GM19328 (cell line): ENCODE results near the gene ADAMTS19.
A peak's percentile ranks its signal among the peaks of the same experiment; 100 is the strongest.

Experiments used
- ATAC-seq: cut with Tn5 transposase; IDR thresholded peaks from one replicate; pipeline ENCODE4 v1.9.1; 2021; ENCODE audit warnings: mild to moderate bottlenecking, moderate library complexity; ENCODE audit not compliant: unreplicated experiment

ADAMTS19 gene

DNA sequence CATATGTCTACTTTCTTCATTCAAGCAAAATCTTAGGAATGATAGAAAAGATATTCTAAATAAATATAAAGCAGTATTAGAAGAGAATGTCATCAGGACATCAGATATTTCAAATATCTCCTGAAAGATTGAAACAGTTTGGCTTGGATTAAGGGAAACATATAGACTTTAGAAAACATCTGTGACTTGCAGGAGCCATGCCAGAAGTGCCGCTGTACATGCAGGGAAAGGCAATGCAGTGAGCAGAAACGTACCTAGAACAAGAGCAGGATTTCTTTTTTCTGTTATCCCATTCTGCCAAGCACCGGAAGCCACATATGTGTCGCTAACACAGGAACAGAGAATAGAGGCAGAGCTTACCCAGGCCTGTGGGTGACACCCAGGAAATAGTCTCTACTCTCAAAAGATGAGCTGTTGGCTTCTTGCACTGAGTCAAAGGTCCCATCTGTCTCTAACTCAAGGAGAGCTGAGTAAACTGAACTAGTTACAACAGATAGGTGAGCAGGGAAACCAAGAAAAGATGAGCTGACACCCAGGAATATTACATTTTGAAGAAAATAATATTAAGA lies 5.8 kb downstream of the ADAMTS19 start:
- ATAC-seq = no peak

DNA sequence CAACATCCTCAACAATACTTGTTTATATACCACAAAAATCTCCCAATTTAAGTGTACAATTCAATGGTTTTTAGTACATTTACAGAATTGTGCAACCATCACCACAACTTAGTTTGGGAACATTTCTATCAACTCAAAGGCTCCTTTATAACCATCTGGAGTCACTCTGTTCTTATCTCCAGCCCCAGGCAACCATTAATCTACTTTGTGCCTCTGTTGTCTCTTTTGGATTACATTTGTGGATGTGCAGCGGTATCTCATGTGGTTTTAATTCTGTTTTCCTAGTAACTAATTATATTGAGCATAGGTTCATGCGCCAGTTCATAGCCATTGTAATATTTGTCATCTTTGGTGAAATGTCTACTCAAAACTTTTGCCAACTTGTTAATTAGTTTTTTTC lies 14.4 kb downstream of the ADAMTS19 start:
- no peak for ATAC-seq

DNA sequence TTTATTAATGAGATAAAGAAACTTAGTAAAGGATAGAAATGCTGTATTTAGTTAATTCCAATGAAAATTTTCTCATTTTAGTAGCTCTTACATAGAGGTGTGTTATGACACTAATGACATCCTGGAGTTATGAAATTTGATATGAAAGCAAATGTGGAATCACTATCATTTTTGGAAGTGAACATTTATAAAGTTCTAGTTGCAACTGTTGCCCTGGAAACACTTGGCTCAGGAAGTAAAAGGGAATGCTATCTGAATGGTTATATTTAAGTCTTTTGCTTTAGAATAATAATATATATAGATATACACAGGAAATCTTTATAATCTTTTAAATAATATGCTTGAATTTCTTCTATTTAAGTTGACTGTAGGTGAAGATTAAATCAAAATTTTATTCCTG lies 16.7 kb downstream of the ADAMTS19 start:
- no peak for ATAC-seq

DNA sequence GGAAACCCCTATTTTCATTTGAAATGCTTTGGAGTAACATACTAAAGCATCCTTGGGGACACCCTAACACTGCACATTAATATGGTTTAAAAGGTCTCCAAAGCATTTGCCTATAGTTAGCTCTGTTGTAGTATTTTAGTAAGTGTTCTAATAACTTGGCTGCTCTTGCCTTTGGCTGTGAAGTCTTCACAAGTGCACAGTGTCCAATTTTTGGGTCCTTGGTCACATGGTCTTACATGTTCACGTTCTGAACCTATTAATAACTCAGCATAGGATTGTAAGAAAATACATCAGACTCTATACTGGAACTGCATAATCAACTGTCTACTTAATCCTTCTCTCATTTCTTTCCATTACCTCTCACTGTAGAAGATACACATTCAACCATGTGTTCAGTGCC lies 17.4 kb downstream of the ADAMTS19 start:
- ATAC-seq = no peak

DNA sequence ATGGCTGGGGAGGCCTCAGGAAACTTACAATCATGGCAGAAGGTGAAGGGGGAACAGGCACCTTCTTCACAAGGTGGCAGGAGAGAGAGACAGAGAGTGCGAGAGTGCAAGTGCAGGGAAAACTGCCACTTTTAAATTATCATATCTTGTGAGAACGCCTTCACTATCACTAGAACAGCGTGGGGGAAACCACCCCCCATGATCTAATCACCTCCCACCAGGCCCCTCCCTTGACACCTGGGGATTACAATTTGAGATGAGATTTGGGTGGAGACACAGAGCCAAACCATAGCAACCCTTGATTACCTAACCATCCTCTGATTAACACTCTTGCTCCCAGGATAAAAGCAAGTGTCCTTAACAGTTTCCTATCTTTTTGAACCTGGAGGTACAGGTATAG lies 21.1 kb downstream of the ADAMTS19 start:
- ATAC-seq = no peak

DNA sequence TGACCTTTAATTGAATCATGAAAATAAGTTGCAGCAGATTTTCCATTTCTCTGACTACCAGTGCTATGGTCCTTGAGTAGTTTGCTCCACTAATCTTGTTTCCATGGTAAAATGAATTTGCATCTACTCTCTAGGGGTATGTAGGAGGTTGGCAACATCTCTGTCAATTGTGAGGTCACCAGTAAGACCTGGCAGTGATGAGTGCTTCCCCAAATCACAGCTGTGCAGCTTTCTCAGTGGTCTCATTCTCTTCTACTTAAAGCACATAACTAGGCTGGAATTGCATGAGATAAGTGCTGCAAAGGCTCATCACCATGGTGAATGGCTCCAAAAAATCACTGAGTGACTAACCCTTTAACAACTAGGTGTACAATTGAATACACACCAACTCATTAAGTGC lies 36.3 kb downstream of the ADAMTS19 start:
- ATAC-seq = no peak

DNA sequence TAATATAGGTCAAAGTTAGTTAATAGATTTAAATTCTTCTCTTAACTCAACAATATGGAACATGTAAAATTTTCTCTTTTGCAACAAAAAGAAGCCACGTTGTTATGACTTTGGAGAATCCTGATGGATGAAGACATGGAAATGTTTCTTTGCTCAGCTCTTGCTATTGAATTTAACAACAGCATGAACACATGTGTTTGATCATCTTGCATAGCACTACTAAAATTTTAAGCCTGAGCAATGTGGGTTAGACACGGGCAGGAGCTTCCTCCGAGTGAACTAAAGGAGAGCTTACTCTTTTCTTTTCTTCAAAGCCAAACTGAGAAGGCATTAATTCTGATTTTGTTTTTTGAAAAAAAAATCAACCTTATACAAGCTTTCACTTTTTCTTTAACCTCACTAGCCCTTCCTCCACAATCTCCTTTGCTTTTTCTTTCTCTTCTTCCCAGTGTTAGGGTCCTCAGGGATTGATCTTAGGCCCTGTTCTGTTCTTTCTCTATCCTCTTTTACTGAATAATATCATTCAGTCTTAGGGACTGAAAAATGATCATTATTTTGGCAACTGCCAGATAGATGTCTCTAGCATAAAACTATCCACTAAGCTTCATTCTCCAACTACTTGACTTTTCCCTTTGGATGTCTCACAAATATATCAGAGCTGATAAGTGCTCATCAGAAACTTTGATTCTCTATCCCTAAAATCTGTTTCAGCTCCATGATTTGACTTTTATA lies 36.9 kb downstream of the ADAMTS19 start:
- ATAC-seq = no peak

DNA sequence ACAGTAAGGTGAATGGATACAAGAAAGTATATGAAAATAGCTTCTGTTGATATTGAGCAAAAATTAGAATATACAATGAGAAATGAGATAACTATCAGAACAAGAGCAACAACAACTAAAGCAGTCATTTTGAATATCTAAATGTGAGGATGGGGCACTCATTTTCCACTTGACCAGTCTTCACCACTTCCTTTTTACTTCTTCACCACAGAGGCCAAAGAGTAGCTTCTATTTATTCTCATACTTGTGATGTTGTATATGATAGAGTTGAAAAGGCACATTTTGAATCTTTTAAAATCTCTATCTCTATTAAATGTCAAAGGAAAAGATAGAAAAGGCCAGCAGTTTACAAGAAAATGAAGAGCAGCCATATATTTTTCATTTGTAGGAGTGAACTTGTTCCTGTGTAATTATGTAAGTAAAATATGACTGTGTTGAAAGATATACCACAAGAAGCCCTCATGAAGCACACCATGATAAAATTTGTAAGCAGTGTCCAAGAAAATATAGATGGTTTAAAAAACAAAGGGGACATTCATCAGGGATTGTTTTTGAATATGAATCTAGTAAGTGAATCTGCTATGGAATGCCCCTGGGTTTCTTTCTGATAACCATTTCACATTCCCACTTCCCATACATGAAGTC lies 39.2 kb downstream of the ADAMTS19 start:
- ATAC-seq = peak; percentile 66

DNA sequence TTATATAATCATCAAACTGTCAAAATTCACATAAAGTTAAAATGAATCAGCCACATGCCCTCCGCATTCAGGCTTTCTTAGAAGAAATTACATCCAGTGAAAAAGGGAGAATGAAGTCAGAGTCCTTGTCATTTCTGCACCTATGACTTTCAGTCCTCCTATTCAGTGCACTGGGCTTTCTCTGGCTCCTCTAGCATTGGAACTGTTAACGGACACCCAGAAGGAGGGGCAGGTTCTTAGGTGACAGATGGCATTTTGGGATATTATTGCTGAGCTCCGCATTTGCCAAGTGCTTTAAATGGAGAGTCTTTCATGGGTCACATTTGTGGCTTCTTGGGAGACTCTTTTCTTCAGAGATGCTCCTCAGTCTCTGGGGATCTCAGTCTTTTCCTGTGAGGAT lies 40.0 kb downstream of the ADAMTS19 start:
- no peak for ATAC-seq

DNA sequence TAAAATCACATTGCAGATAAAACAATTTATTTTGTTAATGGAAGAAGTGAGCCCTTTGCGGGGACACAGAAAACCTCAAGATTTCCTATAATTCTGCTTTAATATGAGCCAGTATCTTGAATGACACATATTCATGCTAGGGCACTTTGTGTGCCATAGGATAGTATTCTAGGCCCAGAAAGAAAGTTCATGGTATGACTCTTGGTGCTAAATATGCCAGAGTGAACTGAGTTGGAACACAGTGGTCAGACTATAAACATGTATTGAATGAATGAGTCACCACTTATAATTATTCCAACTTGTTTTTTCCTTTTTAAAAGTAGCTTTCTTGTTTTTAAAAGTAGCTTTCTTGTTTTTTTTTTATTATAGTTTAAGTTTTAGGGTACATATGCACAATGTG lies 46.0 kb downstream of the ADAMTS19 start:
- ATAC-seq = no peak

DNA sequence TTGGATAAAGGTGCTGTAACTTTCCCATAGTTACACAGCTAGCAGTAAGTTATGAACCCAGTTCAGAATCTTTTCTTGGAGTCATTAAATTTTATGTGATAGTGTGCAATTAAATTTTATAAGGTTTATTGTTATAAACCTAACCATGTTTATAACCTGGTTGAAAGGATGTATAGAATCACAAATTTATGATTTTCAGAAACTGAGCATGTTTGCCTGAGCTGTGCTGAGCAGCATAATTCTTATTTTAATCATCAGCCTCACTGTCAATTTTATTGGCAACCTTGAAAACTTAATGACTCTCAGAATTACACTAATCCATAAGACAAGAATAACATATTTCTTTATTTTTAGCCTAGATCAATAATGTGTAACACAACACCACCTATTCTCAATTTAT lies 46.9 kb downstream of the ADAMTS19 start:
- ATAC-seq = no peak

DNA sequence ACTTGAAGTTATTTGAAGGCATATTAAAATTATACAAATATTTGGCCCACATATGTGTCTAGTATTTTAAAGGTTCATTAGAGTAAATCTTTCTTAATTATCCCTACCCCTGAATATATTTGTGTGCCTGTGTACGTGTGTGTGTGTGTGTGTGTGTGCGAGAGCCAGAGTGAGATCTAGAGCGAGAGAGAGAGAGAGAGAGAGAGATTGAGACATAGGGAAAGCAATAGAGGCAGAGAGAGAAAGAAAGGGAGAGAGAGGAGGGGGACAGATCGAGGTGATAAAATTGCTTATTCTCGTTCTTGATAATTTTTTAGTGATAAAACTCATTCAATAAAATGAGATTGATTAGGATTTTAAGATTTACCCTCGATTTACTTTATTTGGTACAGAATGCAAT lies 47.4 kb downstream of the ADAMTS19 start:
- no peak for ATAC-seq

DNA sequence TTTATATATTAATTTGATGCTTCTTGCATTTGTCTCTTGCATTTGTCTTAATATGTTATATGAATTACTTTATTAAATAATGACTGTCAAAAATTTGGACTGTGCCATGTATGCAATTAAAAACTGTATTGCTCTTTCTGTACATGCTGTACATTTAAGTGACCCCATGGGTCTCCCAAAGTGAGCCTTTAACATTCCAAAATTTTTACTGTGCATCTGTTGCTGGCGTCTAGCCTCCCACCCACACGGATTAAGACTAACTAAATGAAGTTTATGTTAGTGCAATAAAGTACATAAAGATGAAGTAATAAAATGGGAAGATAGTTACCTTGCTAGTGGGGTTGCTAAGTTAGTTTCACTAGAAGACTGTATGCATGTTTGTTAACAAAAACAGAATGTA lies 48.5 kb downstream of the ADAMTS19 start:
- no peak for ATAC-seq

DNA sequence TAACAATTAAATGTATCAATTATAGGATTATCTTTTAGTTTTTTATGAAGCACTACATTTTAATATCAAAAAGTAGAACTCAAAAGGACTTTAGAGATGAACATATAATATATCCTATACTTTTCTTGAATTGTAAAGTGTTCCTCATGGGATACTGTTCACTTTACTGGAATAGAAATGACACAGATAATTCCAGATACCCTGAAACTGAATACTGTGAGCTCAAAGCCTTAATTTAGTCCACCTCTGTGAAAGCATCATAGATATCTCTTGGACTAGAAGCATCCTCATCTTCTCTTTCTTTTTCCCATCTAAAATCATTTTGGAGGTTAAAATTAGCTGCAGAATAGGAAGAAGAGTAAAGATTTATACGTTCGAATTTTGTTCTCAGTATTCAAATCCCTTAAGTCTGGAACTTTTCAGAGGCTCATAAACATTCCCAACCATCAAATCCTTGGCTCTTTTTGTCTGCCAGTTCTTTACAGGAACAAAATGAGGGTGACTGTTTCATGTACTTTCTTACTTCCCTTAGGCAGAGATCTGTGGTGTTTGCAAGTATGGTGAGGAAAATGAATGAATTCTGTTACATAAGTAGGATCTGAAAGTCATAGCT lies 49.4 kb downstream of the ADAMTS19 start:
- no peak for ATAC-seq

DNA sequence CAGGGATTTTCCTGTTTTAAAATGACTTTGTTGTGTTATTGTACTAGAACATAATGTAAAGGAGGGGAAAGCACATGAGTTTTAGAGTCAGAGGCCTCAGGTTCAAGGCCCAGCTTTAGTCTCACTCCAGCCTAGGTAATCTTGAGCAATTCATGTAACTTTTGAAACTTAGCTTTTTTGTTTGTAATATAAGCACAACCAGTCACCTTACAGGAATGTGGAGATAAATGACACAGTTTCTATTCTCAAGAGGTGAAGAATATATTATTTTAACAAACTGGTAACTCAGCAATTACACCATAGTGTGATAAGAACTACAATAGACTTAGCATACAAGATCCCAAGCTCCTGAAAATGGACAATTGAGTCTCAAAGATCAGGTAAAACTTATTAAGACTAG lies 51.2 kb downstream of the ADAMTS19 start:
- ATAC-seq = no peak

DNA sequence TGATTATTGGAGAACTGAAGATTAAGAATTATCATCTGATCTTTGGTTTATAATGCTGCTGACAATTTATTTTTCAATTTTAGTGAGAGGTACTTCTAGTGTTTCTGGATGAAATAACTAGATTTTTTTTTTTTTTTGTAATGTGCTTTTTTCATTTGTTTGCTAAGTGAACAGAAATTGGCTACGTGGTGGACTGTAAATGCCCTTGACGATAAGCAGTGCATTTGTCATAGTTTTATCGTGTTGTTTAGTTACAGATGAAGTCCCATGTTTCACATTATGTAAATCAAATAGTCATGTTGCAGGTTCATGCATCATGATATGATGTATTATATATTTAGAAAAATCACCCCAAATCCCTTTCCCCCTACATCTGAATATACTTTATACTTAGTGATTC lies 81.0 kb downstream of the ADAMTS19 start:
- ATAC-seq = no peak

DNA sequence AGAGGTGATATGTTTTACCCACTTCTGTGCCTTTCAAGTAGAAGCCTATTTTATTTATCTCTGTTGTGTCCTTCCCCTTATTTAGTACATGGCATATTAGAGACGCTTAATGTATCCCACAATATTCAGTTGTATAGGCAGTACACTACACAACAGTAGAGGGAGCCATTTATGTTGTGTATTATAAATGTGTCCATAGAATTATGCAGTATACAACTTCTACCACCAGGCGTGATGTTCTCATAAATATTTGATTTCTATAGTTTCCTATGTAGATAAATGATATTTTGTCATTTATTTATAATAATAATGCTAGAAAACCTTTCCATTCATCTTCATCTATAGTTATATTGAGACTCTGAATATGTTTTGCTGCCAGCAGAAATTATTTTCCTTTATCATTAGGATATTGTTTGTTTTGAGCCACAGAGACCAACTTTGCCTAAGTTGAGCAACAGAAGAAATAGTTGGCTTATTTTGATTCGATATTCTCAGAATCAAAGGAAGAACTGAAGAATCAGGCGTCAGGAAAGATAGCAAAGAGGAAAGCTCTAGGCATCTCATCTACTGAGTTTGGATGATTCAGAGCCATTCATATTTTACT lies 81.7 kb downstream of the ADAMTS19 start:
- no peak for ATAC-seq

DNA sequence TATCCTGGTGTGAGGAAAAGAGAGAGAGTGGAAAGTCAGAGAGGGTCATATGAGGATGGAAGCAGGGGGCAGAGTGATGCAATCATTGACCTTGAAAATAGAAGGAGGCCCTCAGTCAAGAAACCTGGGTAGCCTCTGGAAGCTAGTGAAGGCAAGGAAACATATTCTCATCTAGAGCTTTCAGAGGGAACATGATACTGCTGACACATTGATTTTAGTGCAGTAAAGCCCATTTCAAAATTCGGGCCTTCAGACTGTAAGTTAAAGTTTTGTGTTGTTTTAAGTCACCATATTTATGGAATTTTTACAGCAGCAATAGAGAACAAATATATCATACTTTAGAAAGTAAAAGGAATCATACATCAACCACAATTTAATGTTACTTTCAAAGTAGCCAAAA lies 87.0 kb downstream of the ADAMTS19 start:
- no peak for ATAC-seq

DNA sequence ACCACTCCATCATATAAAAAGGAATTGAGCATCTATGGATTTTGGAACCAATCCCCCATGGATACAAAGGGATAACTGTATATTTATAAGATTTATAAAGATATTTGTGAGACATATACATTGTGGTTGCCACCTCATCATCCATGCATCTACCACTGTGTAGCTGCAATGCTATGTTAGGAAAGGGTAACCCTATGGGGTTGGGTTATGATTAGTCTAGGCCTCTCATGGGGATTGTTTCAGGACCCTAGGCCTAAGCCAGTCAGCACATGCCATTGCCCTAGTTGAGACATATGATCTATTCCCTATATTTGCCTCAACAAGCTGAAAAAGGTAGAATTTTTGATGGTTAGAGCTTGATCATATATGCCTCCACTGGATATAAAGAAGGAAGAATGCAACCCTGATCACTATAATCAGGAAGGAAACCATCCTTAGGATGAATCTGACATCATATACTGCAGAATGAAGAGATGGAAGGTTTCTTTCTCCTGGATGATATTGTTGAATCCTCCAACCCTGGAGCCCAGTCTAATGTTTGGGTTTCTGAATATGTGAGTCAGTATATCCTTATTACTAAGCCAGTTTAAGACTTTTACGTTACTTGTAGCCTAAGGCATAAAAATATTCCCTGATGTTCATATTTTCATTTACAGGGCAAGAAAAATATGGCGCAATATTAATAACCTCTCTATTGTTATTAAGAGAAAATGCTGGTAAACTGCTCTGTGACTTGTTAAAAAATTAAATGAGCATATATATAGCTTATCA lies 94.2 kb downstream of the ADAMTS19 start:
- ATAC-seq = no peak

DNA sequence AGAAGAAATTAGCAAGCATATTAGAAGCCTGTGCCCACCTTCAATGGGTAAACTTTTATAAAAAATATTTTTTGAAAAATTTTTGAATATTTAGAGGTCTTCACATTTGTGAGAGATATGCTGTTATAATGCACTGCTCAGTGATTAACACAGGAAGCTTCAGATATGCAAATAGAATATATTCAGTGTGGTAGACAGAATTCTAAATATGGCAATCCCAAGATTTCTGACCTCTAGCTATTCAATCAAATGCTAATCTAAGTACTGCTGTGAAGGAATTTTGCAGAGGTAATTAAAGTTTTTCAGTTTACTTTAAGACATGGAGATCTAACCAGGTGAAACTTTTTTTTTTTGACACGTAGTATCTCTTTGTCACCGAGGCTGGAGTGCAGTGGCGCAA lies 103.5 kb downstream of the ADAMTS19 start:
- no peak for ATAC-seq

DNA sequence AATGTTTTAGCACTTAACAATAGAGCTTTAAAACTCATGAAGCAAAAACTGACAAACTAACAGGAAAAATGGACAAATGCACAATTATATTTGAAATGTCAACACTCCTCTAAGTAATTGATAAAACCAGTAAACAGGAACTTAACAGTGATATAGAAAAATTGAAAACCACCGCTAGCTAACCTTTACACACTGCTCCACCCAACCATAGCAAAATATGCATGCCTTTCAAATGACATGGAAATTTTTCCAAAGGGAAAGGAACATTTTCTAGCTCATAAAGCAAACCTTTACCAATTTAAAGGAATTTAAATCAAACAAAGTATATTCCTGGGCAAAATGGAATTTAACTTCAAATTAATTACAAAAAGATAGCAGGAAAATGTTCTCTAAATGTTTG lies 109.2 kb downstream of the ADAMTS19 start:
- no peak for ATAC-seq
